SK-N-SH (cell line): ENCODE results near the gene NPAS1.

Experiments
- TF ChIP-seq, protein P1 (sequence below): IDR thresholded peaks from 2 replicates; pipeline ENCODE4 v1.4.0; 2012; ENCODE audit warnings: low read depth, borderline replicate concordance
- TF ChIP-seq, protein P2 (sequence below): fragments of 200-600 bp; sonication (generic); IDR thresholded peaks from 2 replicates; pipeline ENCODE4 v1.6.1; 2017; ENCODE audit warnings: antibody characterized with exemption, mild to moderate bottlenecking, moderate library complexity
- TF ChIP-seq, protein P3 (sequence below): fragments of 150-350 bp; IDR thresholded peaks from 2 replicates; pipeline ENCODE4 v1.6.1; 2017; ENCODE audit warnings: antibody characterized with exemption, low read length, low read depth, borderline replicate concordance

DNA sequence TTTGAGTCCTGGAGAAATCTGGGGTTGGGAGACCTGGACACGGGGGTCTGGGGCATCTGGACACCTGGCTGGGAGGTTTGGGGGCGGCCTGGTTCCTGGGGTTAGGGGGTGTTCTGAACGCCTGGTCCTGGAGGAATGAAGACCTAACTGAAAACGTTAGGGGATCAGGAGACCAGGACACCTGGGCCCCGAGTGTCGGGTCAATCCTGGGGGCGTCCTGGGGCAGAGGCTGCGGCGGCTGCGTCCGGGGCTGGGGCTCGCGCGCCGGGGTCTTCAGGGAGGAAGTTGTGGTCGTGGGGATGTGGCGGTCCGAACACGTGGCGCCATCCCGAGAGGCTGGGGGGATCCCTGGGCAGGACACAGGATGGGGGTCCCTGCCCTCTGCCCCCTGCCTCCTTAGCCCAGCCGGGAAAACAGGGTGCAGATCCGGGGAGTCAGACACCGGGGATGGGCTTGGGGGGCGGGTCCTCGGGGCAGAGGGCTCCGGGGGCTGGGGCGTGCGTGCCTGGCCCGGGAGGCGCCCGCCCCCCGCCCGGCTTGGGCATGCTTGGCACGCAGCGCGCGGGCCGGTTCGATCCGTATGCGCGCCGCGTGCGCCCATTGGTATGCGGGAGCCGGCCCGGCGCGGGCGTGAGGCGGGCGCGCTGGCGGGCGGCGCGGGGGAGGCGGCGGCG is 632 bp downstream of the NPAS1 start:
- TF ChIP-seq, protein P1, sequence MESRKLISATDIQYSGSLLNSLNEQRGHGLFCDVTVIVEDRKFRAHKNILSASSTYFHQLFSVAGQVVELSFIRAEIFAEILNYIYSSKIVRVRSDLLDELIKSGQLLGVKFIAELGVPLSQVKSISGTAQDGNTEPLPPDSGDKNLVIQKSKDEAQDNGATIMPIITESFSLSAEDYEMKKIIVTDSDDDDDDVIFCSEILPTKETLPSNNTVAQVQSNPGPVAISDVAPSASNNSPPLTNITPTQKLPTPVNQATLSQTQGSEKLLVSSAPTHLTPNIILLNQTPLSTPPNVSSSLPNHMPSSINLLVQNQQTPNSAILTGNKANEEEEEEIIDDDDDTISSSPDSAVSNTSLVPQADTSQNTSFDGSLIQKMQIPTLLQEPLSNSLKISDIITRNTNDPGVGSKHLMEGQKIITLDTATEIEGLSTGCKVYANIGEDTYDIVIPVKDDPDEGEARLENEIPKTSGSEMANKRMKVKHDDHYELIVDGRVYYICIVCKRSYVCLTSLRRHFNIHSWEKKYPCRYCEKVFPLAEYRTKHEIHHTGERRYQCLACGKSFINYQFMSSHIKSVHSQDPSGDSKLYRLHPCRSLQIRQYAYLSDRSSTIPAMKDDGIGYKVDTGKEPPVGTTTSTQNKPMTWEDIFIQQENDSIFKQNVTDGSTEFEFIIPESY = no peak
- TF ChIP-seq, protein P2, sequence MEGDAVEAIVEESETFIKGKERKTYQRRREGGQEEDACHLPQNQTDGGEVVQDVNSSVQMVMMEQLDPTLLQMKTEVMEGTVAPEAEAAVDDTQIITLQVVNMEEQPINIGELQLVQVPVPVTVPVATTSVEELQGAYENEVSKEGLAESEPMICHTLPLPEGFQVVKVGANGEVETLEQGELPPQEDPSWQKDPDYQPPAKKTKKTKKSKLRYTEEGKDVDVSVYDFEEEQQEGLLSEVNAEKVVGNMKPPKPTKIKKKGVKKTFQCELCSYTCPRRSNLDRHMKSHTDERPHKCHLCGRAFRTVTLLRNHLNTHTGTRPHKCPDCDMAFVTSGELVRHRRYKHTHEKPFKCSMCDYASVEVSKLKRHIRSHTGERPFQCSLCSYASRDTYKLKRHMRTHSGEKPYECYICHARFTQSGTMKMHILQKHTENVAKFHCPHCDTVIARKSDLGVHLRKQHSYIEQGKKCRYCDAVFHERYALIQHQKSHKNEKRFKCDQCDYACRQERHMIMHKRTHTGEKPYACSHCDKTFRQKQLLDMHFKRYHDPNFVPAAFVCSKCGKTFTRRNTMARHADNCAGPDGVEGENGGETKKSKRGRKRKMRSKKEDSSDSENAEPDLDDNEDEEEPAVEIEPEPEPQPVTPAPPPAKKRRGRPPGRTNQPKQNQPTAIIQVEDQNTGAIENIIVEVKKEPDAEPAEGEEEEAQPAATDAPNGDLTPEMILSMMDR = no peak
- TF ChIP-seq, protein P3, sequence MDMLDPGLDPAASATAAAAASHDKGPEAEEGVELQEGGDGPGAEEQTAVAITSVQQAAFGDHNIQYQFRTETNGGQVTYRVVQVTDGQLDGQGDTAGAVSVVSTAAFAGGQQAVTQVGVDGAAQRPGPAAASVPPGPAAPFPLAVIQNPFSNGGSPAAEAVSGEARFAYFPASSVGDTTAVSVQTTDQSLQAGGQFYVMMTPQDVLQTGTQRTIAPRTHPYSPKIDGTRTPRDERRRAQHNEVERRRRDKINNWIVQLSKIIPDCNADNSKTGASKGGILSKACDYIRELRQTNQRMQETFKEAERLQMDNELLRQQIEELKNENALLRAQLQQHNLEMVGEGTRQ = no peak
